ENCODE results near the gene PARVA.

DNA sequence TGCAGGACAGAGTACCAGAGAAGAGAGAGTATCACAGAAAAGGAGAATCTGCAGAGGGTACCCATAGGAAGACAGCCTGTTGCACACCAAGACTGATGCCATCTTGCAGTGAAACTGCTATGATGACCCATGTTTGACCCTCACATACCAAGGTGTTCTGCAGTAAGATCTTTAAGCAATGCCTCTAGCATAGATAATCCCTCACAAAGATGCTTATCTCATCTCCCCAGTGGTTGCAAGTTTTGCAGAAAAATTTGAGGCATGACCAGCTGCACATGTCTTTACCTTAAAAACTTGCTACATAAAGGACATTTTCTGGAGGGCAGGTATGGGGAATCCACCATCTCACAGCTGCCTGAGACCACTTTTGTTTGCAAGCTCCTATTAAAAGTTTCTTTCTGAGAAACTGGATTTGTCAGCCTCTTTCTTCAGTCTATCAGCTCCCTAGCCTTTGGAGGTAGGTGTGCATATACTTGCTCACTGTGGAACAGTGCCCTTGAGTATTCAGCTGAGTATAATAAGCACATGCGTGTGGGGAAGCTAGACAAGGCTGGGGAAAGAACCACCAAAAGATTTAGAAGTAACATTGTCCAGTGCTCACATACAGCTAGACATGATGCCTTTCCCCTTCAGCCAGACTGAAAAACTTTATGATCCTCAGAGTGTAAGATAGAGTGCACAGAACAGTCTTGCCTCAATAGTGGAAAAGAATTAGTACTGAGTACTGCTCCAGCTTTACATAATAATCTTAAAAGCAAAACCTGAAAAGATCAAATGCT is 196.5 kb downstream of the PARVA start:
- TF ChIP-seq, protein P1, sequence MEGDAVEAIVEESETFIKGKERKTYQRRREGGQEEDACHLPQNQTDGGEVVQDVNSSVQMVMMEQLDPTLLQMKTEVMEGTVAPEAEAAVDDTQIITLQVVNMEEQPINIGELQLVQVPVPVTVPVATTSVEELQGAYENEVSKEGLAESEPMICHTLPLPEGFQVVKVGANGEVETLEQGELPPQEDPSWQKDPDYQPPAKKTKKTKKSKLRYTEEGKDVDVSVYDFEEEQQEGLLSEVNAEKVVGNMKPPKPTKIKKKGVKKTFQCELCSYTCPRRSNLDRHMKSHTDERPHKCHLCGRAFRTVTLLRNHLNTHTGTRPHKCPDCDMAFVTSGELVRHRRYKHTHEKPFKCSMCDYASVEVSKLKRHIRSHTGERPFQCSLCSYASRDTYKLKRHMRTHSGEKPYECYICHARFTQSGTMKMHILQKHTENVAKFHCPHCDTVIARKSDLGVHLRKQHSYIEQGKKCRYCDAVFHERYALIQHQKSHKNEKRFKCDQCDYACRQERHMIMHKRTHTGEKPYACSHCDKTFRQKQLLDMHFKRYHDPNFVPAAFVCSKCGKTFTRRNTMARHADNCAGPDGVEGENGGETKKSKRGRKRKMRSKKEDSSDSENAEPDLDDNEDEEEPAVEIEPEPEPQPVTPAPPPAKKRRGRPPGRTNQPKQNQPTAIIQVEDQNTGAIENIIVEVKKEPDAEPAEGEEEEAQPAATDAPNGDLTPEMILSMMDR (IDR thresholded peaks at IDR 0.05; ENCODE audit: low read depth, low read length), result no peak
- no peak for TF ChIP-seq POLR2A (IDR thresholded peaks at IDR 0.05; ENCODE audit: extremely low read depth, insufficient read length)
- TF ChIP-seq, protein P2, sequence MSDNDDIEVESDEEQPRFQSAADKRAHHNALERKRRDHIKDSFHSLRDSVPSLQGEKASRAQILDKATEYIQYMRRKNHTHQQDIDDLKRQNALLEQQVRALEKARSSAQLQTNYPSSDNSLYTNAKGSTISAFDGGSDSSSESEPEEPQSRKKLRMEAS (IDR thresholded peaks at IDR 0.05; ENCODE audit: low read depth, low read length), result no peak
- TF ChIP-seq MYC (IDR thresholded peaks at IDR 0.05; ENCODE audit: low read depth, low read length), result no peak
